GM12864 (cell line): ENCODE measurements around the gene CLEC11A.

Experiments used
- DNase-seq: peaks from one replicate; pipeline ENCODE4 v3.0.0-alpha.2; 2011; ENCODE audit warnings: low read depth
- H3K4me3 ChIP-seq: 2 replicates; pipeline ENCODE4 v1.5.1; 2011; ENCODE audit warnings: mild to moderate bottlenecking, low read depth, low read length, control low read depth
- CTCF ChIP-seq: IDR thresholded peaks from 2 replicates; pipeline ENCODE4 v1.5.1; 2011; ENCODE audit warnings: low read depth, mild to moderate bottlenecking, moderate library complexity, low read length, control low read depth, inconsistent platforms; ENCODE audit errors: missing control alignments

The CLEC11A gene

GRCh38 chr19:50723069-50723468 lies at the start of gene CLEC11A:
TSS of gene CLEC11A (plus strand) at chr19:50723364. CDS start at chr19:50723526, 162 bp downstream.
- no peak for TF ChIP-seq CTCF
- no peak for DNase-seq
- H3K4me3 ChIP-seq = no peak within 1 kb of the TSS; the same call in 1 of the 2 replicates

GRCh38 chr19:50676625-50677197 lies 46.5 kb upstream of the CLEC11A start:
- H3K4me3 ChIP-seq = no peak overlapping the region
- no peak for DNase-seq
- no peak for TF ChIP-seq CTCF

GRCh38 chr19:50677636-50678035 lies 45.5 kb upstream of the CLEC11A start:
- no peak overlapping the region for H3K4me3 ChIP-seq
- no peak for TF ChIP-seq CTCF
- DNase-seq = no peak

- no peak for TF ChIP-seq CTCF
- DNase-seq = no peak
- H3K4me3 ChIP-seq = no peak overlapping the region
These were observed 44.8 kb upstream of the CLEC11A start for GRCh38 chr19:50678323-50678722.

- peak; percentile 51 for DNase-seq
- no peak for TF ChIP-seq CTCF
- H3K4me3 ChIP-seq = no peak overlapping the region
These were observed 43.7 kb upstream of the CLEC11A start for GRCh38 chr19:50679177-50680125.

- no peak for DNase-seq
- no peak for TF ChIP-seq CTCF
- no peak overlapping the region for H3K4me3 ChIP-seq
These were observed 36.7 kb upstream of the CLEC11A start for GRCh38 chr19:50686310-50687032.
